Tibial nerve (tissue), 4 donors: Measurements from ENCODE around the gene CAPN7. TPM values are rescaled to one million over a fixed set of nuclear protein-coding genes. Genes with fewer than 3 reads are reported as not detected.

ENCODE experiments used
- DNase-seq, 2 donors: peaks; one replicate each; pipeline ENCODE4 v3.0.0-alpha.2; 2019; ENCODE audit warnings: low spot score in 2 of 2
- H3K27ac ChIP-seq, 4 donors: fragments of 200-600 bp; sonication (generic) in 3 of 4; one replicate each; pipeline ENCODE4 v1.5.1; 2017 to 2019; ENCODE audit warnings: mild to moderate bottlenecking in 1 of 4
- H3K27me3 ChIP-seq, 2 donors: fragments of 200-600 bp; sonication (generic) in 1 of 2; one replicate each; pipeline versions ENCODE4 v1.5.1 to v1.6.0; 2017 to 2019
- H3K36me3 ChIP-seq, 3 donors: fragments of 200-600 bp; sonication (generic); one replicate each; pipeline ENCODE4 v1.5.1; 2018 to 2019
- H3K4me1 ChIP-seq, 4 donors: fragments of 200-600 bp; sonication (generic) in 3 of 4; one replicate each; pipeline ENCODE4 v1.5.1; 2017 to 2019
- H3K4me3 ChIP-seq, 4 donors: fragments of 200-600 bp; sonication (generic) in 3 of 4; one replicate each; pipeline ENCODE4 v1.5.1; 2017 to 2019; ENCODE audit warnings: mild to moderate bottlenecking in 1 of 4, moderate library complexity in 1 of 4
- H3K9me3 ChIP-seq, 4 donors: fragments of 200-600 bp; sonication (generic) in 3 of 4; one replicate each; pipeline ENCODE4 v1.5.1; 2017 to 2019
- CTCF ChIP-seq, 5 experiments: fragments of 200-600 bp in 3 of 5; fragments of 450-650 bp in 2 of 5; sonication (generic) in 3 of 5; IDR thresholded peaks; one replicate each; pipeline ENCODE4 v1.5.1; 2016 to 2019; ENCODE audit warnings: antibody characterized with exemption in 5 of 5, mild to moderate bottlenecking in 3 of 5, moderate library complexity in 2 of 5
- EP300 ChIP-seq, 2 donors: sonication (generic); formaldehyde crosslinking; IDR thresholded peaks; one replicate each; pipeline ENCODE4 v1.6.1; 2017; ENCODE audit warnings: antibody characterized with exemption in 2 of 2, mild to moderate bottlenecking in 1 of 2
- POLR2A ChIP-seq, 2 donors: fragments of 450-650 bp; IDR thresholded peaks; one replicate each; pipeline ENCODE4 v1.6.1; 2017; ENCODE audit warnings: antibody characterized with exemption in 2 of 2, mild to moderate bottlenecking in 2 of 2, moderate library complexity in 2 of 2
- WGBS, 2 donors: methylation state at CpG; one replicate each; pipeline ENCODE4 v1.1.5; 2018; 5-methylcytosine and 5-hydroxymethylcytosine counted together
- total RNA-seq, 4 donors: library from RNA; depleted of rRNA; stranded (reverse); fragments of >200 nt; gene quantifications; one replicate each; pipeline ENCODE4 v1.1.0, GENCODE V29; 2016

The CAPN7 gene
- total RNA-seq, 4 donors from 2014 or later, result 57.9 to 82.0 (median 74.2) TPM

- H3K9me3 ChIP-seq, result no peaks in the 10 kb centered on the region
- H3K4me3 ChIP-seq, result no peak overlapping the region
- WGBS, 2 donors, result 82 to 85% methylated on average over 10 of the region's 10 CpGs
- H3K4me1 ChIP-seq, result peaks cover 0 to 4% (median 0%) of the 10 kb centered on the region in 4 donors
- no peaks in the 10 kb centered on the region for H3K27me3 ChIP-seq
- H3K27ac ChIP-seq, result no peak overlapping the region
- no peak for DNase-seq
- TF ChIP-seq EP300 (IDR thresholded peaks at IDR 0.05) (no peak), CTCF (IDR thresholded peaks at IDR 0.05) (no peak), POLR2A (IDR thresholded peaks at IDR 0.05) (no peak)
- no peaks in the 10 kb centered on the region for H3K36me3 ChIP-seq
Observed at GRCh38 chr3:15199493-15200105, 6.4 kb upstream of the CAPN7 start.

- Histone ChIP-seq H3K4me1 (peaks cover 0 to 31% (median 8%) of the 10 kb centered on the region in 4 donors), H3K27me3 (no peaks in the 10 kb centered on the region), H3K36me3 (no peaks in the 10 kb centered on the region), H3K4me3 (no peak overlapping the region), H3K27ac (no peak overlapping the region), H3K9me3 (no peaks in the 10 kb centered on the region)
- TF ChIP-seq POLR2A (IDR thresholded peaks at IDR 0.05) (no peak), EP300 (IDR thresholded peaks at IDR 0.05) (no peak), CTCF (IDR thresholded peaks at IDR 0.05) (no peak)
- 66 to 87% methylated on average over 3 of the region's 3 CpGs for WGBS, 2 donors
- no peak for DNase-seq
Observed at GRCh38 chr3:15204005-15204404, 2.0 kb upstream of the CAPN7 start.

GRCh38 chr3:15205482-15205933 is 538 bp upstream of the CAPN7 start:
- 4 to 5% methylated on average over 3 of the region's 3 CpGs for WGBS, 2 donors
- no peak for TF ChIP-seq CTCF (IDR thresholded peaks at IDR 0.05)
- peak in 1 of 2 donors; percentile 55 for TF ChIP-seq POLR2A (IDR thresholded peaks at IDR 0.05)
- H3K9me3 ChIP-seq, result no peaks in the 10 kb centered on the region
- no peak for DNase-seq
- H3K4me1 ChIP-seq, result peaks cover 0 to 45% (median 11%) of the 10 kb centered on the region in 4 donors
- H3K27ac ChIP-seq, result peak overlapping the region; percentile 78 to 97 (median 90)
- H3K36me3 ChIP-seq, result peaks cover 0 to under 1% (median 0%) of the 10 kb centered on the region in 3 donors
- peak overlapping the region; percentile 23 to 90 (median 74) for H3K4me3 ChIP-seq
- no peaks in the 10 kb centered on the region for H3K27me3 ChIP-seq

- Histone ChIP-seq H3K4me3 (peak overlapping the region; percentile 57 to 90 (median 74)), H3K9me3 (no peaks in the 10 kb centered on the region), H3K27me3 (no peaks in the 10 kb centered on the region), H3K36me3 (peaks cover 0 to 12% (median 0%) of the 10 kb centered on the region in 3 donors), H3K27ac (peak overlapping the region; percentile 78 to 97 (median 90)), H3K4me1 (peaks cover 0 to 59% (median 11%) of the 10 kb centered on the region in 4 donors)
- DNase-seq, result peak in 1 of 2 donors; percentile 24
- TF ChIP-seq POLR2A (IDR thresholded peaks at IDR 0.05), result no peak
- peak in 1 of 2 donors; percentile 20 for TF ChIP-seq EP300 (IDR thresholded peaks at IDR 0.05)
- TF ChIP-seq CTCF (IDR thresholded peaks at IDR 0.05), result no peak
- 1 to 5% methylated on average over 13 to 29 of the region's 30 CpGs for whole genome bisulfite sequencing, 2 donors
Observed at GRCh38 chr3:15206662-15207576, 873 bp downstream of the CAPN7 start.
